ENCODE measurements around the gene GNAT2. TPM values are rescaled to one million over a fixed set of nuclear protein-coding genes. Genes with fewer than 3 reads are reported as not detected.

GNAT2 gene
- total RNA-seq, 1 donor from 2014 or later = not detected

Other genes starting within 250 kb of the GNAT2 start
- 60.6 TPM for gene SORT1, start 221.7 kb downstream of the GNAT2 start, total RNA-seq
- gene PSMA5, start 193.2 kb downstream of the GNAT2 start, total RNA-seq = 86.2 TPM
- gene SYPL2, start 153.1 kb downstream of the GNAT2 start, total RNA-seq = not detected
- 2.7 TPM for gene ATXN7L2, start 135.7 kb downstream of the GNAT2 start, total RNA-seq
- 7.2 TPM for gene CYB561D1, start 125.5 kb downstream of the GNAT2 start, total RNA-seq
- gene AMIGO1, start 109.9 kb downstream of the GNAT2 start, total RNA-seq = 1.2 TPM
- not detected for gene GPR61, start 79.7 kb downstream of the GNAT2 start, total RNA-seq
- gene GNAI3, start 71.0 kb downstream of the GNAT2 start, total RNA-seq = 10.5 TPM
- gene AMPD2, start 221 bp upstream of the GNAT2 start, total RNA-seq = 16.5 TPM
- gene GSTM4, start 36.5 kb upstream of the GNAT2 start, total RNA-seq = 27.3 TPM
- 17.7 TPM for gene GSTM2, start 48.4 kb upstream of the GNAT2 start, total RNA-seq
- not detected for gene GSTM1, start 68.2 kb upstream of the GNAT2 start, total RNA-seq
- gene GSTM5, start 92.6 kb upstream of the GNAT2 start, total RNA-seq = 0.36 TPM
- gene GSTM3, start 121.4 kb upstream of the GNAT2 start, total RNA-seq = 19.4 TPM
- gene EPS8L3, start 144.3 kb upstream of the GNAT2 start, total RNA-seq = not detected

Measured in esophagus mucosa (tissue), 1 donor.